ENCODE measurements around the gene NXPH2.

NXPH2 gene

DNA sequence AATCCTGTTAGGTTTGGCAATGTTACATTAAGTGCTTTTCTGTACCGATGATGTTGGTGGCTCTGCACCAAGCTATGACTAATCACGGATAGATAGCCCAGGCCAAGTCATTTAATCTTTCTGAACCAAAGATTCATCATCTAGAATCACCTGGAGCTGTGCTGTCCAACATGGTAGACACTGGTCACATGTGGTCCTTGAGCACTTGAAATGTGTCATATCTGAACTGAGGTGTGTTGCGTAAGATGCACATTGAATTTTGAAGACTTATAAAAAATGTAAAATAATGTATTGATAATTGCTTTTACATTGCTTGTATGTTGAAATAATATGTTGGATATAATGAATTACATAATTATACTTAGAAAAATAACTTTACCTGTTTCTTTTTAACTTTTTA is 39.8 kb upstream of the NXPH2 start:
- Histone ChIP-seq H2AFZ (ENCODE audit: low read depth) (no peak overlapping the region), H3K27ac (no peak overlapping the region), H3K4me3 (IDR thresholded peaks at IDR 0.05; ENCODE audit: insufficient read depth, low read depth, low read length) (no peak overlapping the region), H3K79me2 (ENCODE audit: insufficient read depth, low read depth) (no peaks in the 10 kb centered on the region), H3K27me3 (ENCODE audit: insufficient read depth, low read depth) (no peaks in the 10 kb centered on the region), H3K4me1 (ENCODE audit: low read depth, poor library complexity, severe bottlenecking) (no peaks in the 10 kb centered on the region), H4K20me1 (ENCODE audit: insufficient read depth) (no peaks in the 10 kb centered on the region), H3K4me2 (no peak overlapping the region), H3K36me3 (ENCODE audit: insufficient read depth) (no peaks in the 10 kb centered on the region), H3K9ac (no peak overlapping the region)
- TF ChIP-seq, protein P1, sequence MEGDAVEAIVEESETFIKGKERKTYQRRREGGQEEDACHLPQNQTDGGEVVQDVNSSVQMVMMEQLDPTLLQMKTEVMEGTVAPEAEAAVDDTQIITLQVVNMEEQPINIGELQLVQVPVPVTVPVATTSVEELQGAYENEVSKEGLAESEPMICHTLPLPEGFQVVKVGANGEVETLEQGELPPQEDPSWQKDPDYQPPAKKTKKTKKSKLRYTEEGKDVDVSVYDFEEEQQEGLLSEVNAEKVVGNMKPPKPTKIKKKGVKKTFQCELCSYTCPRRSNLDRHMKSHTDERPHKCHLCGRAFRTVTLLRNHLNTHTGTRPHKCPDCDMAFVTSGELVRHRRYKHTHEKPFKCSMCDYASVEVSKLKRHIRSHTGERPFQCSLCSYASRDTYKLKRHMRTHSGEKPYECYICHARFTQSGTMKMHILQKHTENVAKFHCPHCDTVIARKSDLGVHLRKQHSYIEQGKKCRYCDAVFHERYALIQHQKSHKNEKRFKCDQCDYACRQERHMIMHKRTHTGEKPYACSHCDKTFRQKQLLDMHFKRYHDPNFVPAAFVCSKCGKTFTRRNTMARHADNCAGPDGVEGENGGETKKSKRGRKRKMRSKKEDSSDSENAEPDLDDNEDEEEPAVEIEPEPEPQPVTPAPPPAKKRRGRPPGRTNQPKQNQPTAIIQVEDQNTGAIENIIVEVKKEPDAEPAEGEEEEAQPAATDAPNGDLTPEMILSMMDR (conservative IDR thresholded peaks at IDR 0.05; ENCODE audit: low read depth, low read length) = no peak

DNA sequence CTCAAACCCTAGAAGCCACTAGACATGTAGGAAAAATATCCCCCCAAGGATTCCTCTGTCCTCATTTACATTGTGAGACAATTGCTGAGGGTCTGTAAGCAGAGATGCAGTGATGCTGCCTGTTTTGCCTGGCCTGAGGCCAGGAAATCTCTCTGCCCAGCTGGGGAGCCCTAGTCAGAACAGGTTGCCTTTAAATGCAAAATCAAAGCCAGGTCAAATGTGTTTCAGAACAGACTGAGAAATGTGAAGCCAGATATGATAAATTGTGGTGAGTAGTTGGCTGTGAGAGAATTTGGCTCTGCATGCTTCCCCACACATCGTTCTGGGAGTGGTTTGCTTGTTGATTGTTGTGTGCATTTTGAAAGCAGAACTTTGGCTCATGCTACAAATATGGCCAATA is 38.4 kb upstream of the NXPH2 start:
- Histone ChIP-seq H3K4me1 (ENCODE audit: low read depth, poor library complexity, severe bottlenecking) (no peaks in the 10 kb centered on the region), H3K79me2 (ENCODE audit: insufficient read depth, low read depth) (no peaks in the 10 kb centered on the region), H3K4me3 (IDR thresholded peaks at IDR 0.05; ENCODE audit: insufficient read depth, low read depth, low read length) (no peak overlapping the region), H4K20me1 (ENCODE audit: insufficient read depth) (no peaks in the 10 kb centered on the region), H3K9ac (no peak overlapping the region), H3K4me2 (no peak overlapping the region), H3K36me3 (ENCODE audit: insufficient read depth) (no peaks in the 10 kb centered on the region), H2AFZ (ENCODE audit: low read depth) (no peak overlapping the region), H3K27me3 (ENCODE audit: insufficient read depth, low read depth) (no peaks in the 10 kb centered on the region), H3K27ac (no peak overlapping the region)
- TF ChIP-seq, protein P1 (conservative IDR thresholded peaks at IDR 0.05; ENCODE audit: low read depth, low read length) = no peak

DNA sequence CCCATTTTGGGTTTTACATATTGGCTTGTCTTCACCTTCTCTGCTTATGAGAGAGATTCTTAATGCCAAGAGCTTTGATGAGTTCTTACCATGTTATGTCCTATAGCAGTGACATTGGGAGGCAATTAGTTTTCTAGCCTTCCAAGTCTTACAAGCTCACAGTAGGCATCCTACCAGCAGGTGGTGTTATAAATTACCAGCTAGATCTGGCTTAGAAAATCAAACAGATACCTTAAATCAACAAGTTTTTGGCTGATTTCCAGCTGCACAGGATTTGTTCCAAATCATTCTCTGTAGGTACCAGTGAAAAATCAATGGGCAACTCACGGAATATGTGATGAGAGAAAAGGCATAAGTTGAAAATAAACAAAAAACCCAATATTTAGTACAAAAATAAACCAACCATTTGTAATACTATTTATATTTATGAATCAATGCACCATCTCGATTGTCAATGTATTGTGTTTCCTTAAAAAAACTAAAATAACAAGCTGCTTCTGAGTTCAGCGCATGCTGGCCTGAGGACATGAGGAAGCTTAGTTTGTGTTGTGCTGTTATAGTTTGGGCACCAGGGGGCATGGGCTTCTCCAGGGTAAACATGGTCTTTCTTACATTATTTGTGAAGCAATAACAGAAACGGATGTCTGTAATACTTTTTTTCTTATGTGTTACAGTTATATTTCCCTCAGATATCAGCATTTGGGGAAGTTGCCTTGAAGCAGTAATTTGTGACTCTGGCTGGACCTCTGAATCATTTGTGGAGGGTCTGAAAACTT is 34.1 kb upstream of the NXPH2 start:
- Histone ChIP-seq H3K36me3 (ENCODE audit: insufficient read depth) (no peaks in the 10 kb centered on the region), H2AFZ (ENCODE audit: low read depth) (no peak overlapping the region), H4K20me1 (ENCODE audit: insufficient read depth) (no peaks in the 10 kb centered on the region), H3K4me3 (IDR thresholded peaks at IDR 0.05; ENCODE audit: insufficient read depth, low read depth, low read length) (no peak overlapping the region), H3K27me3 (ENCODE audit: insufficient read depth, low read depth) (no peaks in the 10 kb centered on the region), H3K79me2 (ENCODE audit: insufficient read depth, low read depth) (no peaks in the 10 kb centered on the region), H3K4me2 (no peak overlapping the region), H3K27ac (no peak overlapping the region), H3K4me1 (ENCODE audit: low read depth, poor library complexity, severe bottlenecking) (no peaks in the 10 kb centered on the region), H3K9ac (no peak overlapping the region)
- TF ChIP-seq, protein P1 (conservative IDR thresholded peaks at IDR 0.05; ENCODE audit: low read depth, low read length) = no peak

DNA sequence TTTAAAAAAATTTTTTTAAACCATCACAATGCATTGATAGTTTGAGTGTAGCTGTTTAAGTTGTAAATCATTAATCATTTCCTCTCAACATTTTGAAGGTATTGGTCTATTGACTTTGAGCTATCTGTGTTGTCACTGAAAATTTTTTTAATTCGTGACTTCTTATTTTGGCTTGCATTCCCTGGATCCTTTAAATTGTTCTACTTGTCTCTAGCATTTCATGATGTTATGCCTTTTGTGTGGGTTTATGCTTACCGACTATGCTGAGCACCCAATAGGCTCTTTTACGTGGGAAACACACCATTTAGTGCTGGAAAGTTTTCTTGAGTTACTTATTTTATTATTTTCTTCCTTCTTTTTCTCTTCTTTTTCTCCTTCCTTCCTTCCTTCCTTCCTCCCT is 31.2 kb upstream of the NXPH2 start:
- TF ChIP-seq, protein P1 (conservative IDR thresholded peaks at IDR 0.05; ENCODE audit: low read depth, low read length) = no peak
- no peak overlapping the region for H3K27ac ChIP-seq
- no peaks in the 10 kb centered on the region for H3K27me3 ChIP-seq (ENCODE audit: insufficient read depth, low read depth)

More for the DNA sequence above, 31.2 kb upstream of the NXPH2 start:
- H2AFZ ChIP-seq (ENCODE audit: low read depth) = no peak overlapping the region
- no peak overlapping the region for H3K4me2 ChIP-seq
- H3K9ac ChIP-seq = no peak overlapping the region
- H3K4me1 ChIP-seq (ENCODE audit: low read depth, poor library complexity, severe bottlenecking) = no peaks in the 10 kb centered on the region
- H4K20me1 ChIP-seq (ENCODE audit: insufficient read depth) = no peaks in the 10 kb centered on the region
- no peak overlapping the region for H3K4me3 ChIP-seq (IDR thresholded peaks at IDR 0.05; ENCODE audit: insufficient read depth, low read depth, low read length)
- no peaks in the 10 kb centered on the region for H3K36me3 ChIP-seq (ENCODE audit: insufficient read depth)
- H3K79me2 ChIP-seq (ENCODE audit: insufficient read depth, low read depth) = no peaks in the 10 kb centered on the region

All from KMS-11 (cell line).